ENCODE results near the gene PTPRH. TPM values are rescaled to one million over a fixed set of nuclear protein-coding genes. Genes with fewer than 3 reads are reported as not detected.
"Not testable (repeated sequence)": the region's sequence is repeated elsewhere in the genome, so short reads cannot be mapped to it uniquely, and the experiment has no call there.

Gene PTPRH
- total and polyA plus RNA-seq, 8 donors: 0.10 to 0.63 (median 0.23) TPM

- Histone ChIP-seq H3K36me3 (peaks cover 0 to 67% of the 10 kb centered on the region in 2 donors), H3K27ac (no peak overlapping the region), H3K4me1 (no peaks in the 10 kb centered on the region), H3K4me3 (no peak overlapping the region), H3K9me3 (no peaks in the 10 kb centered on the region), H3K27me3 (no peaks in the 10 kb centered on the region)
- no peak for ATAC-seq
- DNase-seq: no peak
- intact Hi-C loops (cut with DNase I): no loop called here
- no peak for TF ChIP-seq CTCF (IDR thresholded peaks at IDR 0.05)
These were observed 17.0 kb upstream of the PTPRH start for GRCh38 chr19:55226273-55226672.

DNA sequence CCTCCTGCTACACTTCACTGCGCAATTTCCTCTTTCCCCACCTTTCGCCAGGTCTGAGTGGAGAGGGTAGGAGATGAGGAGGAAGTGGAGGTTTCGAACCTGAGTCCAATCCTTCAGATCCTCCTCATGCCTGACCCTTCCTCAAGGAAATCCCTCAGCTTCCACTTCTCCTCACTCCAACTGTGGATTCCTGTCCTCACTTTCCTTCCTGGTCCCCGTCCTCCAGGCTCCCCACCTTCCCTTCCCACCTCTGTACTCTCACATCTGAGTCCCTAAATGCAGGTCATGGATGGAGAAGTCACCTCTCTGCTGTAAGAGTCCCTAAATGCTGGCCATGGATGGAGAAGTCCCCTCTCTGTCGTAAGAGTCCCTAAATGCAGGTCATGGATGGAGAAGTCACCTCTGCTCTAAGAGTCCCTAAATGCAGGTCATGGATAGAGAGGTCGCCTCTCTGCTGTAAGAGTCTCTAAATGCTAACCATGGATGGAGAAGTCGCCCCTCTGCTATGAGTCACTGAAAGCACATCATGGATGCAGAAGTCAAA is 16.2 kb upstream of the PTPRH start:
- H3K9me3 ChIP-seq: peaks cover 0 to 4% of the 10 kb centered on the region in 2 donors
- H3K27me3 ChIP-seq: no peaks in the 10 kb centered on the region
- intact Hi-C loops (cut with DNase I): no loop called here
- no peak for TF ChIP-seq CTCF (IDR thresholded peaks at IDR 0.05)
- H3K36me3 ChIP-seq: peaks cover 0 to 59% of the 10 kb centered on the region in 2 donors
- ATAC-seq (no peak), DNase-seq (no peak)
- H3K4me1 ChIP-seq: no peaks in the 10 kb centered on the region
- H3K27ac ChIP-seq: no peak overlapping the region
- H3K4me3 ChIP-seq: no peak overlapping the region

- peaks cover 0 to 53% of the 10 kb centered on the region in 2 donors for H3K36me3 ChIP-seq
- ATAC-seq; intact Hi-C loops (cut with DNase I); DNase-seq; H3K27ac ChIP-seq; H3K27me3 ChIP-seq; H3K4me3 ChIP-seq; H3K4me1 ChIP-seq: not testable (repeated sequence)
- peaks cover 0 to 10% of the 10 kb centered on the region in 2 donors for H3K9me3 ChIP-seq
These were observed 15.5 kb upstream of the PTPRH start for GRCh38 chr19:55224679-55225414.

DNA sequence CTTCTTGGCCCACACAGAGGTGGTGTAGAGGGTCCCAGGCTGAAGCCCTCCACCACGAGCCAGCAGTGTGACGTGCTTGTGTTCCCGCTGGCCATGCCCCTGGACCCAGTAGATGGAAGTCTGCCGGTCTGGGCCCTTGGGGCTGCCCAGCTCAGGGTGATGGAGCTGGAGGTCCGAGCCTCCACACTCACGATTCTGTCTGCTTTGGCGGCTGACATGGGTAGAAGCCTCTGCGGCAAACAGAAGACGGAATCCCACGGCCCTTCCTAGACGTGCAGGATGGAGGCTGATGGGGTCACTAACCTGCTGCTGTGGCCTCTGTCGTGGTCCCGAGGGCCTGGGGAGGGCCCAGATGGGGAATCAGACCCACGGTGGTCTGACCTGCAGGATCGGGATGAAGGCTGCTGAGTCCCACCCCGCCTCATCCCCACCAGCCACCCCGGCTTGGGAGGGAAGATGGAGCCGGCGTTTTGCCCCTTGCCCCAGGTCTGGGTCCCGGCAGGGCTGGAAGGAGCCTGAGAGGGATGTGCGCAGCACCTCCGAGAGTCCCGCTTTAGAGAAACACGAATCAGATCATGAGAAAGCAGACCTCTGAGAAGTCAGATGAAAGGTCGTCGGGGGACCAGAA is 14.9 kb upstream of the PTPRH start:
- Histone ChIP-seq H3K9me3 (peaks cover 0 to 10% of the 10 kb centered on the region in 2 donors), H3K36me3 (peaks cover 0 to 46% of the 10 kb centered on the region in 2 donors), H3K4me3 (no peak overlapping the region), H3K27me3 (no peaks in the 10 kb centered on the region), H3K27ac (no peak overlapping the region), H3K4me1 (no peaks in the 10 kb centered on the region)
- ATAC-seq (no peak), DNase-seq (no peak)
- TF ChIP-seq CTCF (IDR thresholded peaks at IDR 0.05): no peak
- intact Hi-C loops (cut with DNase I): no loop called here

- Histone ChIP-seq H3K36me3 (peaks cover 0 to 39% of the 10 kb centered on the region in 2 donors), H3K27me3 (no peaks in the 10 kb centered on the region), H3K4me1 (no peaks in the 10 kb centered on the region), H3K9me3 (peaks cover 0 to 10% of the 10 kb centered on the region in 2 donors), H3K4me3 (no peak overlapping the region), H3K27ac (no peak overlapping the region)
- no peak for DNase-seq
- no peak for ATAC-seq
- intact Hi-C loops (cut with DNase I): no loop called here
- TF ChIP-seq CTCF (IDR thresholded peaks at IDR 0.05): no peak
These were observed 14.2 kb upstream of the PTPRH start for GRCh38 chr19:55223291-55224037.
